GM20000 (cell line): ENCODE results near the gene MACROD1.

ENCODE experiments used
- DNase-seq: peaks from one replicate; pipeline ENCODE4 v3.0.0; 2012; ENCODE audit warnings: low spot score
- CTCF ChIP-seq: IDR thresholded peaks from 2 replicates; pipeline ENCODE4 v1.5.1; 2012; ENCODE audit warnings: mild to moderate bottlenecking, control low read depth; ENCODE audit errors: extremely low read depth, missing control alignments

The MACROD1 gene

GRCh38 chr11:64017945-64018224, 148.0 kb downstream of the MACROD1 start:
- no peak for DNase-seq
- no peak for TF ChIP-seq CTCF

GRCh38 chr11:64015935-64016845, 149.7 kb downstream of the MACROD1 start:
- no peak for DNase-seq
- TF ChIP-seq CTCF = no peak

GRCh38 chr11:64015510-64015909, 150.4 kb downstream of the MACROD1 start:
- no peak for TF ChIP-seq CTCF
- no peak for DNase-seq

- no peak for DNase-seq
These were observed 151.6 kb downstream of the MACROD1 start for GRCh38 chr11:64014356-64014755.

GRCh38 chr11:64013141-64013896, 152.6 kb downstream of the MACROD1 start:
- no peak for DNase-seq
- no peak for TF ChIP-seq CTCF

More at GRCh38 chr11:64014356-64014755, 151.6 kb downstream of the MACROD1 start:
- no peak for TF ChIP-seq CTCF

GRCh38 chr11:64011371-64011770, 154.5 kb downstream of the MACROD1 start:
- no peak for TF ChIP-seq CTCF
- DNase-seq = no peak

GRCh38 chr11:64010783-64011182, 155.1 kb downstream of the MACROD1 start:
- no peak for DNase-seq
- no peak for TF ChIP-seq CTCF
